Gastrocnemius medialis (tissue), 4 donors: ENCODE data around the gene DCDC1. TPM values are rescaled to one million over a fixed set of nuclear protein-coding genes. Genes with fewer than 3 reads are reported as not detected.

Experiments
- ATAC-seq, 2 donors: fragments of 150-250 bp; one replicate each; pipeline ENCODE4 v1.9.1; 2016
- DNase-seq, 2 donors: peaks; one replicate each; pipeline ENCODE4 v3.0.0-alpha.2; 2019
- H3K27ac ChIP-seq, 4 donors: fragments of 200-600 bp; sonication (generic); 1 replicate in 1 of 4; 2 replicates in 3 of 4; pipeline ENCODE4 v1.5.1; 2016 to 2018; ENCODE audit warnings: mild to moderate bottlenecking in 2 of 4, moderate library complexity in 1 of 4
- H3K27me3 ChIP-seq, 3 donors: fragments of 200-600 bp; sonication (generic) in 2 of 3; 1 replicate in 1 of 3; 2 replicates in 2 of 3; pipeline versions ENCODE4 v1.5.1 to v1.6.0; 2016 to 2019; ENCODE audit warnings: mild to moderate bottlenecking in 1 of 3, moderate library complexity in 1 of 3
- H3K36me3 ChIP-seq, 2 donors: fragments of 200-600 bp; sonication (generic) in 1 of 2; one replicate each; pipeline ENCODE4 v1.5.1; 2017 to 2018
- H3K4me1 ChIP-seq, 2 donors: fragments of 200-600 bp; sonication (generic) in 1 of 2; one replicate each; pipeline ENCODE4 v1.5.1; 2016 to 2017; ENCODE audit warnings: mild to moderate bottlenecking in 2 of 2
- H3K4me3 ChIP-seq, 4 donors: fragments of 200-600 bp; sonication (generic) in 3 of 4; 1 replicate in 1 of 4; 2 replicates in 3 of 4; pipeline ENCODE4 v1.5.1; 2016 to 2019; ENCODE audit warnings: mild to moderate bottlenecking in 2 of 4
- H3K9me3 ChIP-seq, 3 donors: fragments of 200-600 bp; sonication (generic) in 2 of 3; 1 replicate in 1 of 3; 2 replicates in 2 of 3; pipeline ENCODE4 v1.5.1; 2016 to 2019
- POLR2A ChIP-seq, 2 donors: fragments of 450-650 bp; IDR thresholded peaks; one replicate each; pipeline ENCODE4 v1.6.1; 2017; ENCODE audit warnings: antibody characterized with exemption in 2 of 2, mild to moderate bottlenecking in 2 of 2, moderate library complexity in 2 of 2
- in situ Hi-C, 4 donors: fragments of 200-750 bp; cut with MboI; loops; one replicate each; pipeline versions ENCODE4 v1.15.0 to v1.8.0; 2017; ENCODE audit warnings: low sequenced_read_pairs in 4 of 4
- intact Hi-C: fragments of 100-400 bp; cut with DNase I; formaldehyde crosslinking; loops from one replicate; pipeline ENCODE4 v1.15.1; 2023; ENCODE audit warnings: low total_unique reads
- total RNA-seq, 4 donors: library from RNA; depleted of rRNA; stranded (reverse); fragments of >200 nt; gene quantifications; one replicate each; pipeline versions ENCODE4 v1.1.0 to v1.2.3, GENCODE V29; 2016
- TF ChIP-seq, protein P1 (sequence below), 5 experiments: fragments of 450-650 bp in 3 of 5; fragments of 200-600 bp in 2 of 5; sonication (generic) in 2 of 5; IDR thresholded peaks in 4 of 5; conservative IDR thresholded peaks in 1 of 5; 1 replicate in 4 of 5; 2 replicates in 1 of 5; pipeline ENCODE4 v1.5.1; 2016 to 2019; ENCODE audit warnings: antibody characterized with exemption in 5 of 5, mild to moderate bottlenecking in 3 of 5, moderate library complexity in 3 of 5

Gene DCDC1
- total RNA-seq, 4 donors from 2014 or later: not detected

DNA sequence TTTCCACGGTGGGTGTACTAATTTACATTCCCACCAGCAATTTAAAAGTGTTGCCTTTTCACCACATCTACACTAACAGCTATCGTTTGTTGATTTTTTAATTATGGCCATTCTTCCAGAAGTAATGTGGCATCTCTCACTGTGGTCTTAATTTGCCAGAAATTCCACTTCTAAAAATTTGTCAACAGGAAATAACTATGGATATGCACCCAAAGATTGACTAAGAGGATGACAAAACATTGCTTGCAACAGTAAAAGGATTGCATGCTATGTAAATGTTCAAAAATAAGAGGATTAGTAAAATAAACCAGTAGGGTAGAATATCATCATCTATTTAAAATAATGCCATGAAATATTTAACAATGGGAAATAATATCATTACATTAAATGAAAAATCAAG lies 219.5 kb downstream of the DCDC1 start:
- Histone ChIP-seq H3K36me3 (no peaks in the 10 kb centered on the region), H3K27me3 (no peaks in the 10 kb centered on the region), H3K4me3 (no peak overlapping the region), H3K27ac (no peak overlapping the region), H3K4me1 (no peaks in the 10 kb centered on the region), H3K9me3 (no peaks in the 10 kb centered on the region)
- no peak for ATAC-seq
- TF ChIP-seq, protein P1, sequence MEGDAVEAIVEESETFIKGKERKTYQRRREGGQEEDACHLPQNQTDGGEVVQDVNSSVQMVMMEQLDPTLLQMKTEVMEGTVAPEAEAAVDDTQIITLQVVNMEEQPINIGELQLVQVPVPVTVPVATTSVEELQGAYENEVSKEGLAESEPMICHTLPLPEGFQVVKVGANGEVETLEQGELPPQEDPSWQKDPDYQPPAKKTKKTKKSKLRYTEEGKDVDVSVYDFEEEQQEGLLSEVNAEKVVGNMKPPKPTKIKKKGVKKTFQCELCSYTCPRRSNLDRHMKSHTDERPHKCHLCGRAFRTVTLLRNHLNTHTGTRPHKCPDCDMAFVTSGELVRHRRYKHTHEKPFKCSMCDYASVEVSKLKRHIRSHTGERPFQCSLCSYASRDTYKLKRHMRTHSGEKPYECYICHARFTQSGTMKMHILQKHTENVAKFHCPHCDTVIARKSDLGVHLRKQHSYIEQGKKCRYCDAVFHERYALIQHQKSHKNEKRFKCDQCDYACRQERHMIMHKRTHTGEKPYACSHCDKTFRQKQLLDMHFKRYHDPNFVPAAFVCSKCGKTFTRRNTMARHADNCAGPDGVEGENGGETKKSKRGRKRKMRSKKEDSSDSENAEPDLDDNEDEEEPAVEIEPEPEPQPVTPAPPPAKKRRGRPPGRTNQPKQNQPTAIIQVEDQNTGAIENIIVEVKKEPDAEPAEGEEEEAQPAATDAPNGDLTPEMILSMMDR (IDR thresholded peaks at IDR 0.05 in 4 of 5, conservative IDR thresholded peaks at IDR 0.05 in 1 of 5): no peak
- TF ChIP-seq POLR2A (IDR thresholded peaks at IDR 0.05): no peak
- intact Hi-C loops (no loop called here), in situ Hi-C loops (no loop called here)
- DNase-seq: no peak

DNA sequence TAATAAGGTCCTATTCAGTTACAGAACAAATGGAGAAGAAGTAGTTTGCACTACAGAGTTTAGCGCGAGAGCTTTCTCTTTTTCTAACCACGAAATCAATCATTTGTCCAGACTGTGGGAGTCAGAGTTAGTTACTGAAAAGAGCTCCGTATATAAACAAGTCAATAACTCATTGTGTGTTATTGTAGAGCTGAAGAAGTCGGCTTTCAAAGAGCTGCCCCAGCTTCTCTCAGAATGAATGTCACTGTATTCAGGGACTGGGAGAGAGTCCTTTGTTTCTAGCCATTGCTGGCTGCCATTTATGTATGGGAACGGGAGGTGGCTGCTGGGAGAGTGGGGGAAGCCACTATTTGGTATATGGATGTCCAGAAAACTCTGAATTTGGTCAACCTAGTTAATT lies 227.8 kb downstream of the DCDC1 start:
- Histone ChIP-seq H3K27ac (no peak overlapping the region), H3K36me3 (no peaks in the 10 kb centered on the region), H3K4me1 (no peaks in the 10 kb centered on the region), H3K27me3 (no peaks in the 10 kb centered on the region), H3K4me3 (no peak overlapping the region), H3K9me3 (no peaks in the 10 kb centered on the region)
- DNase-seq (no peak), ATAC-seq (no peak)
- in situ Hi-C loops (no loop called here), intact Hi-C loops (no loop called here)
- TF ChIP-seq POLR2A (IDR thresholded peaks at IDR 0.05): no peak
- TF ChIP-seq, protein P1 (IDR thresholded peaks at IDR 0.05 in 4 of 5, conservative IDR thresholded peaks at IDR 0.05 in 1 of 5): no peak

DNA sequence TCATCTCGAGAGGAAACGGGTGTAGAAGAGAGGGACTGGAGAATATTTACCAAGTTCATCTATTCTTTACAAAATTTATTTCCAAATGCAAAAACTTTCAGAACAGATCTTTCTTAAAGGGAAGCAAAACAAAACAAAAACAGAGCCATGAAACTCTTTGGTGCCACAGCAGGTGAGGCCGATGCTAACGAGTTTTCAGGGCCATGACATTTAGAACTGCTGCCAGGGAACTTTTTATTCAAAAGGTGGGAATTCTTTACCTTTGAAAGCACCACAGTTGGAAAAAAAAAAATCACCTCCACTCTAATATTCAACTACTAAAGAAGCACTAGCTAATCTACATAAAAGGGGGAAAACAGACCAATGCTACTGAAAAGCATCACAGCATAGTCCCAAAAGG lies 230.1 kb downstream of the DCDC1 start:
- no peaks in the 10 kb centered on the region for H3K9me3 ChIP-seq
- no peak overlapping the region for H3K27ac ChIP-seq
- intact Hi-C loops: no loop called here

DNA sequence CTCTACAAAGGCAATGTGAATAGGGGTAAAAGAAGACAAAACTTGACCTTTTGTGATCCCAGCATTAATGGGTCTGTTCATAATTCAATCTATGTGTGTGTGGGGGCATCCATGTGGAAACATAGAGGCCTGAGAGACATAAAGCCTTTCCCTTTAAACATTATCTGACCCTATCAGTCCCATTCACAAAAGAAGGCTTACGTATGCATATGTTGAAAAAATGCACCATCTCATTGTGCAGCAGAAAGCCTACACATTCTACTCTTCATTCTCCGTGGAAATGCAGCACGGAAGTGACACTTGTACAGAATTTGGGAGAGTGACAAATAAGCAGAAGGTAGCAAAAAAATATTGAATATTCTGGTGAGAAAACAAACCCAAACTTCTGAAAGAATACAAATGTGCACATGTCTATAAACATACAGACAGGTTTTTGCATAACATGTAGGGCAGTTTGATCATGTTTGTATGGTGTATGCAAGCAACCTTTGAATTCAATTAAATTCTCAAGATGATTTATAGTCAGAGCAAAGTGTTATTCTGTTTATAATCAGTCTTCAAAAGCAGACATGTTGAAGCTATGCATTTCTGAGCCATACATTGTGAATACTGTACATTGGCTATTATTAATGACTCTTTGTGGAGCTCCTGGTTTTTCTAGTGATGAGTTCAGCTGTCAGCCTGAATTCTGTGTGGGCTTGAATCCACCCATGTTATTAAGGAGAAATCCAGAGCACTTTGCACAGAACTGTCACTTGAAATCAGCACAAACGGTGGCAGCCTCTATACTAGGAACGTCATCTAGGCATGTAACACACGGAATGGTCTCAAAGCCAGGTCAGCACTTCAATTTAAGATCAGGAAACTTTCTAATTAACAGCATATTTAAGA lies 236.8 kb downstream of the DCDC1 start:
- H3K27ac ChIP-seq: no peak overlapping the region
- intact Hi-C loops (no loop called here), in situ Hi-C loops (no loop called here)
- TF ChIP-seq, protein P1 (IDR thresholded peaks at IDR 0.05 in 4 of 5, conservative IDR thresholded peaks at IDR 0.05 in 1 of 5): no peak
- no peak for TF ChIP-seq POLR2A (IDR thresholded peaks at IDR 0.05)
- no peaks in the 10 kb centered on the region for H3K9me3 ChIP-seq
- no peaks in the 10 kb centered on the region for H3K27me3 ChIP-seq
- no peaks in the 10 kb centered on the region for H3K4me1 ChIP-seq
- no peaks in the 10 kb centered on the region for H3K36me3 ChIP-seq
- DNase-seq (no peak), ATAC-seq (no peak)
- no peak overlapping the region for H3K4me3 ChIP-seq

More for the DNA sequence above, 230.1 kb downstream of the DCDC1 start:
- no peak for DNase-seq
- Histone ChIP-seq H3K27me3 (no peaks in the 10 kb centered on the region), H3K36me3 (no peaks in the 10 kb centered on the region), H3K4me3 (no peak overlapping the region), H3K4me1 (no peaks in the 10 kb centered on the region)
- in situ Hi-C loops: no loop called here
- ATAC-seq: no peak
- TF ChIP-seq POLR2A (IDR thresholded peaks at IDR 0.05): no peak
- TF ChIP-seq, protein P1 (IDR thresholded peaks at IDR 0.05 in 4 of 5, conservative IDR thresholded peaks at IDR 0.05 in 1 of 5): no peak
